K562 (cell line): Measurements from ENCODE around the gene SORCS2. TPM values are rescaled to one million over a fixed set of nuclear protein-coding genes. Genes with fewer than 3 reads are reported as not detected.

Experiments used
- ATAC-seq: fragments of 200-7000 bp; cut with Tn5 transposase; 3 replicates; pipeline ENCODE4 v1.9.1; 2020; ENCODE audit warnings: moderate library complexity
- BruUV-seq: library from RNA; stranded (reverse); fragments of 400-500 nt; replicated peaks from 2 replicates; lab custom pipeline; 2021; lab: Mats Ljungman, UMichigan
- CTCF ChIA-PET: fragments of 300-600 bp; formaldehyde crosslinking; extraction: SDS; loops from one replicate; lab custom pipeline; 2021; ENCODE audit warnings: low intra/inter-chr PET ratio; lab: Yijun Ruan, JAX
- POLR2A ChIA-PET: fragments of 300-600, 350-650 bp; sonication (Branson Sonifier 250); formaldehyde crosslinking; extraction: SDS; loops from one replicate; lab custom pipeline; 2021; ENCODE audit warnings: antibody characterized with exemption, inconsistent platforms; lab: Yijun Ruan, JAX
- DNase-seq, 4 experiments: peaks; one replicate each; pipeline versions ENCODE4 v3.0.0 to v3.0.0-alpha.2; 2011 to 2018; ENCODE audit warnings: low spot score in 3 of 4, mixed read lengths in 3 of 4; ENCODE audit errors: extremely low read depth in 1 of 4
- FAIRE-seq: peaks from 2 replicates; lab custom pipeline; 2011; peaks lifted over from hg19 to GRCh38; lab: Jason Lieb, UNC
- H2AFZ ChIP-seq: 2 replicates; pipeline ENCODE4 v1.6.0; 2011; ENCODE audit warnings: low read depth, low read length, control low read depth, inconsistent platforms
- H3K27ac ChIP-seq: fragments of 200-600 bp; 3 replicates; pipeline ENCODE4 v1.8.0; 2011; ENCODE audit warnings: low read depth, mild to moderate bottlenecking, control low read depth, inconsistent platforms, low read length, moderate library complexity, mixed read lengths; ENCODE audit errors: extremely low read depth
- H3K27me3 ChIP-seq, 2 experiments: fragments of 300-600 bp in 1 of 2; 2 replicates in 1 of 2; 3 replicates in 1 of 2; pipeline versions ENCODE4 v1.6.0 to v1.8.0; 2011; ENCODE audit warnings: inconsistent platforms in 2 of 2, low read length in 2 of 2, mild to moderate bottlenecking in 1 of 2, mixed read lengths in 1 of 2, moderate library complexity in 1 of 2; ENCODE audit not compliant: control insufficient read depth in 2 of 2, insufficient read depth in 2 of 2
- H3K36me3 ChIP-seq: fragments of 300-600 bp; 3 replicates; pipeline ENCODE4 v1.8.0; 2011; ENCODE audit warnings: mild to moderate bottlenecking, low read length, inconsistent platforms; ENCODE audit not compliant: control insufficient read depth, insufficient read depth
- H3K4me1 ChIP-seq, 2 experiments: fragments of 200-600 bp in 1 of 2; replicated peaks in 1 of 2; 2 replicates in 1 of 2; 3 replicates in 1 of 2; pipeline versions ENCODE4 v1.5.1 to v1.8.0; 2011; ENCODE audit warnings: inconsistent platforms in 2 of 2, low read length in 2 of 2, mild to moderate bottlenecking in 1 of 2, mixed read lengths in 1 of 2, moderate library complexity in 1 of 2; ENCODE audit not compliant: control insufficient read depth in 2 of 2, insufficient read depth in 2 of 2
- H3K4me2 ChIP-seq: 2 replicates; pipeline ENCODE4 v1.6.1; 2011; ENCODE audit warnings: low read length, control low read depth, inconsistent platforms, mixed read lengths; ENCODE audit not compliant: insufficient read depth
- H3K4me3 ChIP-seq: fragments of 200-600 bp; sonication (generic), shearing (Covaris generic); 2 replicates; pipeline ENCODE4 v1.5.1; 2016; ENCODE audit warnings: control low read depth, inconsistent platforms
- H3K79me2 ChIP-seq: fragments of 200-600 bp; 3 replicates; pipeline ENCODE4 v1.8.0; 2011; ENCODE audit warnings: low read length, inconsistent platforms; ENCODE audit not compliant: control insufficient read depth, insufficient read depth
- H3K9ac ChIP-seq, 2 experiments: 2 replicates each; pipeline versions ENCODE4 v1.6.0 to v1.6.1; 2011; ENCODE audit warnings: low read depth in 2 of 2, low read length in 2 of 2, control low read depth in 1 of 2, inconsistent platforms in 1 of 2, mild to moderate bottlenecking in 1 of 2, mixed read lengths in 1 of 2; ENCODE audit not compliant: insufficient read depth in 1 of 2
- H3K9me1 ChIP-seq: one replicate; pipeline ENCODE4 v1.6.0; 2011; ENCODE audit warnings: inconsistent platforms, mild to moderate bottlenecking, low read length, moderate library complexity; ENCODE audit not compliant: control insufficient read depth, insufficient read depth
- H3K9me3 ChIP-seq: replicated peaks from 2 replicates; pipeline ENCODE4 v1.5.1; 2011; ENCODE audit warnings: low read depth, low read length, inconsistent platforms; ENCODE audit not compliant: control insufficient read depth, insufficient read depth
- H4K20me1 ChIP-seq: replicated peaks from 2 replicates; pipeline ENCODE4 v1.6.1; 2011; ENCODE audit warnings: low read length, inconsistent platforms, mixed read lengths; ENCODE audit not compliant: control insufficient read depth, insufficient read depth
- CHD7 ChIP-seq: fragments of 200-600 bp; sonication (generic); IDR thresholded peaks from one replicate; pipeline ENCODE4 v1.6.1; 2012; ENCODE audit warnings: mild to moderate bottlenecking, low read depth, low read length, inconsistent platforms
- HLTF ChIP-seq: fragments of 450-650 bp; IDR thresholded peaks from 2 replicates; pipeline ENCODE4 v1.6.1; 2016
- PREB ChIP-seq: sonication (generic); formaldehyde crosslinking; IDR thresholded peaks from 2 replicates; pipeline ENCODE4 v1.8.1; 2023; ENCODE audit warnings: mild to moderate bottlenecking, missing genetic modification reagents
- SPI1 ChIP-seq: IDR thresholded peaks from 2 replicates; pipeline ENCODE4 v1.6.1; 2011; ENCODE audit warnings: low read depth, low read length, control low read depth, borderline replicate concordance
- STAT5A ChIP-seq: IDR thresholded peaks from 2 replicates; pipeline ENCODE4 v1.6.1; 2012; ENCODE audit warnings: low read length, inconsistent platforms, borderline replicate concordance
- ZBTB5 ChIP-seq: fragments of 450-650 bp; IDR thresholded peaks from 2 replicates; pipeline ENCODE4 v1.6.1; 2017; ENCODE audit warnings: antibody characterized with exemption
- ZFX ChIP-seq: sonication (generic); formaldehyde crosslinking; IDR thresholded peaks from 2 replicates; pipeline ENCODE4 v1.8.0; 2022; ENCODE audit warnings: mild to moderate bottlenecking, missing genetic modification reagents, moderate library complexity
- ZNF57 ChIP-seq: fragments of 450-650 bp; formaldehyde crosslinking; IDR thresholded peaks from 2 replicates; pipeline ENCODE4 v1.4.0; 2020; ENCODE audit warnings: mild to moderate bottlenecking, moderate library complexity
- ZNF717 ChIP-seq: fragments of 250-450 bp; sonication (Bioruptor Pico); IDR thresholded peaks from 2 replicates; pipeline ENCODE4 v1.5.0; 2021
- WGBS: fragments of 100-300 bp; shearing (Covaris generic); methylation state at CpG from one replicate; pipeline ENCODE4 v1.1.6; 2016; ENCODE audit warnings: low coverage, mixed read lengths; ENCODE audit not compliant: insufficient coverage; ENCODE audit errors: missing lambda C conversion rate; 5-methylcytosine and 5-hydroxymethylcytosine counted together
- in situ Hi-C: fragments of 300-500 bp; cut with MboI; formaldehyde crosslinking; loops from 4 replicates; pipeline ENCODE4 v1.15.0; 2018; ENCODE audit warnings: inconsistent platforms, mixed read lengths
- intact Hi-C: fragments of 100-400 bp; cut with micrococcal nuclease; formaldehyde crosslinking; loops from 2 replicates; pipeline ENCODE4 v1.14.2; 2022
- polyA plus RNA-seq, 8 experiments: library from polyadenylated mRNA; depleted of rRNA in 4 of 8; stranded (reverse) in 5 of 8; unstranded in 3 of 8; fragments of >200 nt; fragmentation: Nextera tagmentation in 2 of 8; fragmentation: Illumina TruSeq in 1 of 8; extraction: Ambion mirVana in 2 of 8; extraction: Trizol in 1 of 8; gene quantifications; 2 replicates each; pipeline versions ENCODE4 v1.2.1 to v1.2.3, GENCODE V29; 2011 to 2014; ENCODE audit warnings: inconsistent platforms in 1 of 8, missing spikeins in 1 of 8
- total RNA-seq, 7 experiments: library from RNA; depleted of rRNA in 6 of 7; stranded (reverse); fragments of >200 nt in 6 of 7; fragmentation: Illumina TruSeq in 2 of 7; extraction: Trizol in 2 of 7; gene quantifications; 2 replicates each; pipeline versions ENCODE4 v1.2.1 to v1.2.3, GENCODE V29; 2011 to 2021; ENCODE audit warnings: low replicate concordance in 1 of 7

The SORCS2 gene
- total and polyA plus RNA-seq, 9 of the 15 experiments (the other 6 are each of a cell fraction or from before 2014, with no cell fraction given): not detected

- no peak for DNase-seq
- Histone ChIP-seq H4K20me1 (peaks cover 4% of the 10 kb centered on the region; the same call in 1 of the 2 replicates), H3K9me1 (no peaks in the 10 kb centered on the region), H3K36me3 (no peaks in the 10 kb centered on the region), H3K4me1 (peaks cover 4 to 6% of the 10 kb centered on the region in 2 experiments; a peak in 3 of 5 replicates), H3K27ac (no peak overlapping the region), H2AFZ (no peak overlapping the region), H3K9ac (no peak overlapping the region), H3K4me3 (no peak overlapping the region), H3K9me3 (no peaks in the 10 kb centered on the region), H3K27me3 (peaks cover 27 to 71% of the 10 kb centered on the region in 2 experiments), H3K4me2 (no peak overlapping the region), H3K79me2 (no peaks in the 10 kb centered on the region)
- POLR2A ChIA-PET: interaction anchor here (0.6 kb wide), 1 partner anchor 69 kb away, joined by 3 read pairs; no protein-coding TSS in a partner anchor
- intact Hi-C loops (no loop called here), in situ Hi-C loops (no loop called here)
- no TSS peak for BruUV-seq
- no peak for FAIRE-seq
- no peak for ATAC-seq
- CTCF ChIA-PET: no interaction called here
- WGBS: 1% methylated on average over 9 of the region's 9 CpGs
- no peak for TF ChIP-seq PREB (CRISPR knock-in tag)
- TF ChIP-seq HLTF: no peak
- TF ChIP-seq ZNF717 (CRISPR knock-in tag): no peak
- TF ChIP-seq ZNF57 (CRISPR knock-in tag): no peak
- TF ChIP-seq STAT5A: no peak
- no peak for TF ChIP-seq SPI1
- TF ChIP-seq ZFX (CRISPR knock-in tag): no peak
- TF ChIP-seq CHD7: no peak
- TF ChIP-seq ZBTB5: no peak
Measured at GRCh38 chr4:7209699-7210098, 17.4 kb downstream of the SORCS2 start.
